ENCODE data around the gene PFN4.

- TF ChIP-seq EZH2 (IDR thresholded peaks at IDR 0.05; ENCODE audit: borderline replicate concordance, low read depth, low read length, severe bottlenecking) (no peak), CTCF (IDR thresholded peaks at IDR 0.05; ENCODE audit: borderline replicate concordance, extremely low read depth, low read length, poor library complexity, severe bottlenecking) (no peak)
Observed at GRCh38 chr2:24075259-24075658, 47.9 kb downstream of the PFN4 start.
